SK-N-SH (cell line): ENCODE results near the gene SFSWAP. TPM values are rescaled to one million over a fixed set of nuclear protein-coding genes. Genes with fewer than 3 reads are reported as not detected.

Source experiments
- CTCF ChIA-PET: fragments of 300-600, 350-600 bp; formaldehyde crosslinking; extraction: SDS; loops from one replicate; lab custom pipeline; 2021; lab: Yijun Ruan, JAX
- POLR2A ChIA-PET: fragments of 350-600 bp; sonication (Branson Sonifier 250); formaldehyde crosslinking; extraction: SDS; loops from one replicate; lab custom pipeline; 2020; ENCODE audit warnings: antibody characterized with exemption, inconsistent platforms; lab: Yijun Ruan, JAX
- DNase-seq: peaks from one replicate; pipeline ENCODE4 v3.0.0; 2012
- H2AFZ ChIP-seq: fragments of 200-600 bp; sonication (generic); 2 replicates; pipeline ENCODE4 v1.8.1; 2016; ENCODE audit warnings: antibody characterized with exemption, mild to moderate bottlenecking, low read depth
- H3F3A ChIP-seq: fragments of 200-600 bp; sonication (generic); replicated peaks from 2 replicates; pipeline ENCODE3; 2016; ENCODE audit warnings: antibody characterized with exemption, mild to moderate bottlenecking; ENCODE audit not compliant: insufficient read depth
- H3K27ac ChIP-seq, 2 experiments: fragments of 200-500 bp in 1 of 2; fragments of 200-600 bp in 1 of 2; sonication (Bioruptor generic) in 1 of 2; sonication (generic), shearing (Covaris generic) in 1 of 2; 2 replicates each; pipeline versions ENCODE4 v1.5.1 to v1.6.1; 2014 to 2016; ENCODE audit warnings: low read depth in 2 of 2, inconsistent platforms in 1 of 2, low read length in 1 of 2, mild to moderate bottlenecking in 1 of 2, mixed read lengths in 1 of 2
- H3K27me3 ChIP-seq: fragments of 200-600 bp; sonication (generic), shearing (Covaris generic); 2 replicates; pipeline ENCODE4 v1.6.1; 2016; ENCODE audit warnings: mixed run types; ENCODE audit not compliant: insufficient read depth
- H3K36me3 ChIP-seq, 2 experiments: fragments of 200-500 bp in 1 of 2; fragments of 200-600 bp in 1 of 2; sonication (Bioruptor generic) in 1 of 2; sonication (generic) in 1 of 2; replicated peaks in 1 of 2; 2 replicates each; pipeline versions ENCODE3 to v1.5.1; 2014 to 2016; ENCODE audit warnings: low read length in 1 of 2, mild to moderate bottlenecking in 1 of 2; ENCODE audit not compliant: insufficient read depth in 2 of 2, control insufficient read depth in 1 of 2
- H3K4me1 ChIP-seq, 2 experiments: fragments of 200-500 bp in 1 of 2; fragments of 200-600 bp in 1 of 2; sonication (Bioruptor generic) in 1 of 2; sonication (generic), shearing (Covaris generic) in 1 of 2; 2 replicates each; pipeline versions ENCODE4 v1.5.1 to v1.6.1; 2014 to 2016; ENCODE audit warnings: low read depth in 1 of 2, low read length in 1 of 2, mixed run types in 1 of 2; ENCODE audit not compliant: insufficient read depth in 2 of 2, control insufficient read depth in 1 of 2
- H3K4me2 ChIP-seq: fragments of 200-600 bp; sonication (generic), shearing (Covaris generic); 2 replicates; pipeline ENCODE4 v1.6.1; 2017; ENCODE audit warnings: mixed run types
- H3K4me3 ChIP-seq, 2 experiments: fragments of 200-500 bp in 1 of 2; fragments of 200-600 bp in 1 of 2; sonication (Bioruptor generic) in 1 of 2; sonication (generic), shearing (Covaris generic) in 1 of 2; 2 replicates each; pipeline versions ENCODE4 v1.5.1 to v1.8.1; 2014 to 2016; ENCODE audit warnings: low read depth in 2 of 2, inconsistent platforms in 1 of 2, low read length in 1 of 2, mild to moderate bottlenecking in 1 of 2, mixed read lengths in 1 of 2, moderate library complexity in 1 of 2
- H3K79me2 ChIP-seq: fragments of 200-600 bp; sonication (generic); 2 replicates; pipeline ENCODE4 v1.8.1; 2017; ENCODE audit warnings: mild to moderate bottlenecking; ENCODE audit not compliant: insufficient read depth
- H3K9ac ChIP-seq: fragments of 200-600 bp; sonication (generic); 2 replicates; pipeline ENCODE4 v1.6.1; 2017; ENCODE audit warnings: mixed run types
- H3K9me2 ChIP-seq: fragments of 200-600 bp; sonication (generic); 2 replicates; pipeline ENCODE4 v1.6.1; 2017; ENCODE audit warnings: mixed run types
- H3K9me3 ChIP-seq: fragments of 200-600 bp; sonication (generic); 2 replicates; pipeline ENCODE4 v1.6.1; 2017; ENCODE audit warnings: mixed run types, mild to moderate bottlenecking, moderate library complexity
- H4K20me1 ChIP-seq: fragments of 200-600 bp; sonication (generic); 2 replicates; pipeline ENCODE4 v1.6.1; 2017; ENCODE audit warnings: mild to moderate bottlenecking, mixed run types; ENCODE audit not compliant: insufficient read depth
- EP300 ChIP-seq, 2 experiments: IDR thresholded peaks; 2 replicates each; pipeline versions ENCODE4 v1.4.0 to v1.6.1; 2012; ENCODE audit warnings: borderline replicate concordance in 1 of 2, low read depth in 1 of 2, low read length in 1 of 2
- EZH2phosphoT487 ChIP-seq: fragments of 200-600 bp; sonication (generic); IDR thresholded peaks from 2 replicates; pipeline ENCODE4 v1.6.1; 2017; ENCODE audit warnings: low read depth, mixed run types, mild to moderate bottlenecking, antibody characterized with exemption, moderate library complexity, borderline replicate concordance
- MAX ChIP-seq: IDR thresholded peaks from 2 replicates; pipeline ENCODE4 v1.4.0; 2012; ENCODE audit warnings: low read depth
- NRF1 ChIP-seq: IDR thresholded peaks from 2 replicates; pipeline ENCODE4 v1.6.1; 2012; ENCODE audit warnings: low read depth, mild to moderate bottlenecking, low read length
- POLR2AphosphoS5 ChIP-seq: IDR thresholded peaks from 2 replicates; pipeline ENCODE4 v1.6.1; 2012; ENCODE audit warnings: low read depth, low read length
- RAD21 ChIP-seq: IDR thresholded peaks from 2 replicates; pipeline ENCODE4 v1.6.1; 2012; ENCODE audit warnings: mild to moderate bottlenecking, low read length
- RFX5 ChIP-seq: IDR thresholded peaks from 2 replicates; pipeline ENCODE4 v1.6.1; 2012; ENCODE audit warnings: mild to moderate bottlenecking, improper control_type of control experiment, low read length
- SIN3A ChIP-seq: IDR thresholded peaks from 2 replicates; pipeline ENCODE4 v1.6.1; 2012; ENCODE audit warnings: low read depth, mild to moderate bottlenecking, low read length, moderate library complexity, borderline replicate concordance
- TAF1 ChIP-seq: IDR thresholded peaks from 2 replicates; pipeline ENCODE4 v1.6.1; 2012; ENCODE audit warnings: low read depth, mild to moderate bottlenecking, low read length, moderate library complexity, borderline replicate concordance
- TEAD4 ChIP-seq: IDR thresholded peaks from 2 replicates; pipeline ENCODE4 v1.4.0; 2012; ENCODE audit warnings: mild to moderate bottlenecking, borderline replicate concordance; ENCODE audit not compliant: insufficient read depth
- USF1 ChIP-seq: IDR thresholded peaks from 2 replicates; pipeline ENCODE4 v1.4.0; 2012; ENCODE audit warnings: low read depth, borderline replicate concordance
- USF2 ChIP-seq: fragments of 150-350 bp; IDR thresholded peaks from 2 replicates; pipeline ENCODE4 v1.6.1; 2017; ENCODE audit warnings: antibody characterized with exemption, low read length, low read depth, borderline replicate concordance
- YY1 ChIP-seq: IDR thresholded peaks from 2 replicates; pipeline ENCODE4 v1.4.0; 2012; ENCODE audit warnings: low read depth, mild to moderate bottlenecking
- ZBTB33 ChIP-seq: IDR thresholded peaks from 2 replicates; pipeline ENCODE4 v1.4.0; 2012; ENCODE audit warnings: low read depth, borderline replicate concordance
- WGBS: methylation state at CpG from one replicate; pipeline ENCODE4 v1.1.6; 2017; ENCODE audit warnings: low lambda C conversion rate; 5-methylcytosine and 5-hydroxymethylcytosine counted together
- polyA plus RNA-seq, 3 experiments: library from polyadenylated mRNA; depleted of rRNA; stranded (reverse); fragments of >200 nt; gene quantifications; 2 replicates each; pipeline ENCODE4 v1.2.3, GENCODE V29; 2012

The SFSWAP gene
- polyA plus RNA-seq, 1 of the 3 experiments (the other 2 are of a cell fraction): 27.9 TPM

GRCh38 chr12:131700271-131700670 lies 10.6 kb upstream of the SFSWAP start:
- H3K79me2 ChIP-seq: no peaks in the 10 kb centered on the region
- H3K9ac ChIP-seq: no peak overlapping the region
- no peaks in the 10 kb centered on the region for H3K4me1 ChIP-seq
- TF ChIP-seq POLR2AphosphoS5: no peak
- TF ChIP-seq SIN3A: no peak
- TF ChIP-seq EP300 (IDR thresholded peaks at IDR 0.05; ENCODE audit: borderline replicate concordance in 1 of 2, low read depth in 1 of 2, low read length in 1 of 2): no peak
- no peak for TF ChIP-seq EZH2phosphoT487
- no peak for TF ChIP-seq TAF1
- no peak overlapping the region for H3K4me3 ChIP-seq
- H3K27me3 ChIP-seq: no peaks in the 10 kb centered on the region
- no peak overlapping the region for H3K4me2 ChIP-seq
- H3K27ac ChIP-seq: no peak overlapping the region
- ChIA-PET POLR2A (no interaction called here), CTCF (no interaction called here)
- no peaks in the 10 kb centered on the region for H4K20me1 ChIP-seq
- no peak overlapping the region for H2AFZ ChIP-seq
- 63% methylated on average over 8 of the region's 8 CpGs for WGBS
- H3K9me2 ChIP-seq: no peaks in the 10 kb centered on the region
- no peaks in the 10 kb centered on the region for H3F3A ChIP-seq
- H3K9me3 ChIP-seq: no peaks in the 10 kb centered on the region
- H3K36me3 ChIP-seq: no peaks in the 10 kb centered on the region
- DNase-seq: no peak

GRCh38 chr12:131701705-131702572 lies 9.0 kb upstream of the SFSWAP start:
- H3K4me2 ChIP-seq: no peak overlapping the region
- H3K79me2 ChIP-seq: no peaks in the 10 kb centered on the region
- no peak overlapping the region for H3K9ac ChIP-seq
- no peaks in the 10 kb centered on the region for H3K36me3 ChIP-seq
- no peaks in the 10 kb centered on the region for H3K4me1 ChIP-seq
- H3K9me3 ChIP-seq: no peaks in the 10 kb centered on the region
- H3K4me3 ChIP-seq: no peak overlapping the region
- POLR2A ChIA-PET: no interaction called here
- TF ChIP-seq USF1: no peak
- no peaks in the 10 kb centered on the region for H3F3A ChIP-seq
- no peaks in the 10 kb centered on the region for H3K27me3 ChIP-seq
- no peaks in the 10 kb centered on the region for H3K9me2 ChIP-seq
- 36% methylated on average over 3 of the region's 14 CpGs for WGBS
- CTCF ChIA-PET: interaction anchor here (0.9 kb wide), 1 partner anchor 94 kb away, joined by 3 read pairs; no protein-coding TSS in a partner anchor
- H2AFZ ChIP-seq: no peak overlapping the region
- H3K27ac ChIP-seq: no peak overlapping the region
- no peaks in the 10 kb centered on the region for H4K20me1 ChIP-seq
- no peak for DNase-seq

- Histone ChIP-seq H3K9me2 (no peaks in the 10 kb centered on the region), H3K27ac (no peak overlapping the region), H4K20me1 (no peaks in the 10 kb centered on the region), H3K4me3 (no peak overlapping the region), H3K9ac (no peak overlapping the region), H3F3A (no peaks in the 10 kb centered on the region), H3K36me3 (no peaks in the 10 kb centered on the region), H3K4me2 (no peak overlapping the region), H3K27me3 (no peaks in the 10 kb centered on the region), H3K9me3 (no peaks in the 10 kb centered on the region), H3K4me1 (no peaks in the 10 kb centered on the region), H2AFZ (no peak overlapping the region), H3K79me2 (no peaks in the 10 kb centered on the region)
- ChIA-PET CTCF (interaction anchor here (0.9 kb wide), 1 partner anchor 94 kb away, joined by 3 read pairs; no protein-coding TSS in a partner anchor), POLR2A (no interaction called here)
- 44% methylated on average over 1 of the region's 3 CpGs for WGBS
- no peak for DNase-seq
- TF ChIP-seq RAD21: no peak
- no peak for TF ChIP-seq USF1
- no peak for TF ChIP-seq USF2
- no peak for TF ChIP-seq NRF1
- no peak for TF ChIP-seq ZBTB33
- no peak for TF ChIP-seq EP300 (IDR thresholded peaks at IDR 0.05; ENCODE audit: borderline replicate concordance in 1 of 2, low read depth in 1 of 2, low read length in 1 of 2)
- no peak for TF ChIP-seq YY1
- TF ChIP-seq RFX5: no peak
- TF ChIP-seq MAX: no peak
- TF ChIP-seq POLR2AphosphoS5: no peak
- no peak for TF ChIP-seq TEAD4
These were observed 8.4 kb upstream of the SFSWAP start for GRCh38 chr12:131702573-131702877.
